Heart right ventricle (tissue), 16 donors: ENCODE measurements around the gene DUSP22. TPM values are rescaled to one million over a fixed set of nuclear protein-coding genes. Genes with fewer than 3 reads are reported as not detected.
"Not testable (repeated sequence)": the region's sequence is repeated elsewhere in the genome, so short reads cannot be mapped to it uniquely, and the experiment has no call there.

Source experiments
- ATAC-seq, 8 donors: fragments of 200-7000 bp; cut with Tn5 transposase; one replicate each; pipeline ENCODE4 v1.9.1; 2020; ENCODE audit warnings: mild to moderate bottlenecking in 8 of 8, moderate library complexity in 8 of 8, moderate number of reproducible peaks in 1 of 8
- DNase-seq, 2 donors: peaks; one replicate each; pipeline ENCODE4 v3.0.0-alpha.2; 2020
- H3K27ac ChIP-seq, 10 donors: fragments of 200-600 bp; sonication (generic) in 2 of 10; one replicate each; pipeline versions ENCODE4 v1.5.0 to v1.8.0; 2020 to 2022; ENCODE audit warnings: mild to moderate bottlenecking in 3 of 10
- H3K27me3 ChIP-seq, 7 donors: fragments of 200-600 bp; one replicate each; pipeline ENCODE4 v1.8.0; 2021 to 2022; ENCODE audit warnings: mild to moderate bottlenecking in 2 of 7
- H3K36me3 ChIP-seq, 9 donors: fragments of 200-600 bp; sonication (generic) in 1 of 9; one replicate each; pipeline versions ENCODE4 v1.5.0 to v1.8.0; 2020 to 2022; ENCODE audit warnings: mild to moderate bottlenecking in 2 of 9
- H3K4me1 ChIP-seq, 9 donors: fragments of 200-600 bp; sonication (generic) in 1 of 9; one replicate each; pipeline versions ENCODE4 v1.5.0 to v1.8.0; 2020 to 2022; ENCODE audit warnings: mild to moderate bottlenecking in 4 of 9
- H3K4me3 ChIP-seq, 10 donors: fragments of 200-600 bp; sonication (generic) in 2 of 10; one replicate each; pipeline versions ENCODE4 v1.5.0 to v1.8.0; 2020 to 2022; ENCODE audit warnings: mild to moderate bottlenecking in 7 of 10, moderate library complexity in 2 of 10
- H3K9me3 ChIP-seq, 11 donors: fragments of 200-600 bp in 10 of 11; sonication (generic) in 2 of 11; one replicate each; pipeline versions ENCODE4 v1.5.0 to v1.8.0; 2013 to 2022; ENCODE audit warnings: mild to moderate bottlenecking in 2 of 11, control low read depth in 1 of 11, moderate library complexity in 1 of 11
- WGBS, 2 donors: extraction: QIAGEN DNeasy Blood & Tissue Kit; methylation state at CpG; one replicate each; pipeline ENCODE4 v1.1.7; 2013; ENCODE audit warnings: inconsistent platforms in 1 of 2; 5-methylcytosine and 5-hydroxymethylcytosine counted together
- intact Hi-C, 10 donors: fragments of 100-400 bp; cut with DNase I; formaldehyde crosslinking; loops; one replicate each; pipeline versions ENCODE4 v1.11.1 to v1.14.2; 2022
- long read RNA-seq, 3 donors: library from polyadenylated mRNA; unstranded; transcript quantifications; one replicate each; pipeline ENCODE4 v2.0.0, GENCODE V29; 2020 to 2021
- polyA plus RNA-seq, 2 donors: library from polyadenylated mRNA; stranded (reverse); fragments of 200-250 nt; gene quantifications; one replicate each; pipeline ENCODE4 v1.2.3, GENCODE V29; 2013
- total RNA-seq, 10 donors: library from RNA; stranded (reverse); fragmentation: NEBNext Ultra II Directional in 3 of 10; extraction: Animal tissue kit (Norgen Biotek cat#: 25700) in 3 of 10; gene quantifications; one replicate each; pipeline versions ENCODE4 v1.2.1 to v1.2.4, GENCODE V29; 2021 to 2023
- TF ChIP-seq, protein P1 (sequence below), 9 donors: fragments of 200-600 bp; sonication (generic) in 2 of 9; IDR thresholded peaks; one replicate each; pipeline versions ENCODE4 v1.5.0 to v1.8.0; 2021 to 2022; ENCODE audit warnings: antibody characterized with exemption in 9 of 9, mild to moderate bottlenecking in 5 of 9, moderate library complexity in 1 of 9
- donor health status: Arrhythmogenic right ventricular cardiomyopathy.
- donor health status: ischemic (EF 13 %, LVEDD 7.1; RV severe dilation, severe dysfunction).
- donor health status: healthy with polysubstance abuse.
- donor health status: DM: no; HTN: yes; CAD: no.
- donor health status: DM: no; HTN: no; CAD: no.
- donor health status: ischemic (EF 25% LVEDD 6.9; RV normal size, moderate dysfunction).
- donor health status: ischemic (EF 25% LVEDD 5.7; RV mildly dilated, moderate dysfunction).
- donor health status: healthy.
- donor health status: DM: yes; HTN: yes; CAD: no.
- donor health status: Ischemic cardiomyopathy.
- donor health status: ischemic (EF 35%, LVEDD 5.7; RV mildly dilated, moderate dysfunction).
- donor health status: nonischemic (EF 11% LVEDD 7.7; RV severe dilation, severe dysfunction).
- donor health status: DM: yes; HTN: yes; CAD: no.
- donor health status: PGD.
- donor health status: ischemic (EF 29% LVEDD 5.4; RV normal size, mild dysfunction).
- donor health status: nonischemic (EF 23%, LVEDD 6.1; RV moderate dilation, normal function).

Gene DUSP22, protein sequence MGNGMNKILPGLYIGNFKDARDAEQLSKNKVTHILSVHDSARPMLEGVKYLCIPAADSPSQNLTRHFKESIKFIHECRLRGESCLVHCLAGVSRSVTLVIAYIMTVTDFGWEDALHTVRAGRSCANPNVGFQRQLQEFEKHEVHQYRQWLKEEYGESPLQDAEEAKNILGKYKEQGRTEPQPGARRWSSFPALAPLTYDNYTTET
- total RNA-seq (10 to 100 TPM; 43.4 to 70.4 (median 52.5) TPM), polyA plus RNA-seq (10 to 100 TPM; 32.0 to 37.1 TPM)
- long read RNA-seq, donor 1, transcript DUSP22-208 (6 exons, 1,166 nt), result minor isoform, 22 of 111 reads
- long read RNA-seq, donor 1, transcript DUSP22-202 (7 exons, 3,098 nt), result major isoform, 51 of 111 reads
- long read RNA-seq, donor 1, transcript DUSP22-201 (8 exons, 1,485 nt), result minor isoform, 5 of 111 reads
- long read RNA-seq, donor 1, partial matches to known transcripts, result 3 of 111 reads
- long read RNA-seq, donor 1, other reads (novel, unspliced or antisense), result 28 of 111 reads
- long read RNA-seq, donor 2, transcript DUSP22-202 (7 exons, 3,098 nt), result major isoform, 67 of 155 reads
- long read RNA-seq, donor 2, transcript DUSP22-208 (6 exons, 1,166 nt), result minor isoform, 29 of 155 reads
- long read RNA-seq, donor 2, transcript DUSP22-201 (8 exons, 1,485 nt), result minor isoform, 14 of 155 reads
- long read RNA-seq, donor 2, partial matches to known transcripts, result 2 of 155 reads
- long read RNA-seq, donor 2, other reads (novel, unspliced or antisense), result 43 of 155 reads
- long read RNA-seq, donor 3, transcript DUSP22-201 (8 exons, 1,485 nt), result minor isoform, 11 of 118 reads
- long read RNA-seq, donor 3, transcript DUSP22-202 (7 exons, 3,098 nt), result major isoform, 37 of 118 reads
- long read RNA-seq, donor 3, transcript DUSP22-208 (6 exons, 1,166 nt), result minor isoform, 14 of 118 reads
- long read RNA-seq, donor 3, partial matches to known transcripts, result 7 of 118 reads
- long read RNA-seq, donor 3, other reads (novel, unspliced or antisense), result 45 of 118 reads

DNA sequence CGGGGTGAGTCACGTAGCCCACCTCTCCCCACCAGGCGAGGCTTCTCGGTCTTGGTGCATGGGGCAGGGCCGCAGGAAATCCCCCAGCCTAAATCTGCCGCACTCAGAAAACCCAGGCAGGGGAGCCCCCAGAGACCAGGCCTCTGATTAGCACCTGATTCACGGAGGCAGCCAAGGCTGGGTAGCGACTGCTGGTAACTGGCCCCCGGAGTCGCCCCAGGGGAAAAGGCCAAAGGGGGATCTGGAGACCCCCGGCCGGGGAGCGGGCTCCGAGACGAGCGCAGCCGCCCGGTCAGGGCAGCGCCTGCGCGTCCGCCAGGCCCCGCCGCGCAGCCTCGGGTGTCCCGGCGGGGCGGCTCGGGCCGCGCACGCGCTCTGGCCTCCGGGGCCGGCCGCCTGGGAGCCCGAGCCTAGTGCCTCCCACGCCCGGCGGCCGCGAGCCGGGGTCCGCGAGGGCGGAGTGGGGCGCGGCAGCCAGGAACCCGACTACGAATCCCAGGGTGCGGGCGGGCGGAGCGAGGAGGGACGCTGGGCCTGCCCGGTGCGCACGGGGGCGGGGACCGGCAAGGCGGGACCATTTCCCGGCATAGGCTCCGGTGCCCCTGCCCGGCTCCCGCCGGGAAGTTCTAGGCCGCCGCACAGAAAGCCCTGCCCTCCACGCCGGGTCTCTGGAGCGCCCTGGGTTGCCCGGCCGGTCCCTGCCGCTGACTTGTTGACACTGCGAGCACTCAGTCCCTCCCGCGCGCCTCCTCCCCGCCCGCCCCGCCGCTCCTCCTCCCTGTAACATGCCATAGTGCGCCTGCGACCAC is at the start of gene DUSP22:
TSS of gene DUSP22 (plus strand) at position 791 of the 809 bp plus-strand sequence. CDS start 53 bp downstream, outside the sequence.
- Histone ChIP-seq H3K9me3 (no peaks in the 10 kb centered on the region), H3K27me3 (peaks cover 0 to 4% (median 0%) of the 10 kb centered on the region in 7 donors), H3K4me3 (peak within 1 kb of the TSS; percentile 51 to 85 (median 71)), H3K27ac (peak within 1 kb of the TSS; percentile 91 to 99 (median 98)), H3K4me1 (peaks cover 0 to 75% (median 24%) of the 10 kb centered on the region in 9 donors), H3K36me3 (no peaks in the 10 kb centered on the region)
- WGBS, 2 donors, result 17 to 23% methylated on average over 84 to 85 of the region's 85 CpGs
- intact Hi-C loops, result loop anchor here in 3 of 10 donors (2.0 to 5.0 kb wide), 3 partner anchors 21 to 95 kb away; no protein-coding TSS in a partner anchor
- TF ChIP-seq, protein P1, sequence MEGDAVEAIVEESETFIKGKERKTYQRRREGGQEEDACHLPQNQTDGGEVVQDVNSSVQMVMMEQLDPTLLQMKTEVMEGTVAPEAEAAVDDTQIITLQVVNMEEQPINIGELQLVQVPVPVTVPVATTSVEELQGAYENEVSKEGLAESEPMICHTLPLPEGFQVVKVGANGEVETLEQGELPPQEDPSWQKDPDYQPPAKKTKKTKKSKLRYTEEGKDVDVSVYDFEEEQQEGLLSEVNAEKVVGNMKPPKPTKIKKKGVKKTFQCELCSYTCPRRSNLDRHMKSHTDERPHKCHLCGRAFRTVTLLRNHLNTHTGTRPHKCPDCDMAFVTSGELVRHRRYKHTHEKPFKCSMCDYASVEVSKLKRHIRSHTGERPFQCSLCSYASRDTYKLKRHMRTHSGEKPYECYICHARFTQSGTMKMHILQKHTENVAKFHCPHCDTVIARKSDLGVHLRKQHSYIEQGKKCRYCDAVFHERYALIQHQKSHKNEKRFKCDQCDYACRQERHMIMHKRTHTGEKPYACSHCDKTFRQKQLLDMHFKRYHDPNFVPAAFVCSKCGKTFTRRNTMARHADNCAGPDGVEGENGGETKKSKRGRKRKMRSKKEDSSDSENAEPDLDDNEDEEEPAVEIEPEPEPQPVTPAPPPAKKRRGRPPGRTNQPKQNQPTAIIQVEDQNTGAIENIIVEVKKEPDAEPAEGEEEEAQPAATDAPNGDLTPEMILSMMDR (IDR thresholded peaks at IDR 0.05), result peak in 1 of 9 donors; percentile 16
- DNase-seq, result peak; percentile 89 to 91
- peak; percentile 84 to 94 (median 88) for ATAC-seq

DNA sequence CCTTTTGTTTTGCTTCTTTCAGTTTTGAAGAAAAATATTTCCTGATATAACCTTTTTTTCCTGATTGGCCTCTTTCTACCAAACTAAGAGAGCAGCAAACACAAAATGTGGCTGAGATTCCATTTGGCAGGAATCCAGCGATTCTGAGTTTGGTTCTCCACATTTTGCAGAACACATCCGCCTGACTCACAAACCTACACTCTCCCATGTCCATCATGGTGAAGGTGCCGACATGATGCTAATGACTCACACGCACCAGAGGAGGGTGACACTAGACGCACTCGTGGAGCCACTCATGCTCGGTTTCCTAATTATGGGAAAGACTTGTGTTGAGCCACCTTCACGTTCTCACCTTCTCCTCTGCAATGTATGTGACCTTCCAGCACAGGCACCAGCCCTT is 45.9 kb upstream of the DUSP22 start:
- intact Hi-C loops, result no loop called here

DNA sequence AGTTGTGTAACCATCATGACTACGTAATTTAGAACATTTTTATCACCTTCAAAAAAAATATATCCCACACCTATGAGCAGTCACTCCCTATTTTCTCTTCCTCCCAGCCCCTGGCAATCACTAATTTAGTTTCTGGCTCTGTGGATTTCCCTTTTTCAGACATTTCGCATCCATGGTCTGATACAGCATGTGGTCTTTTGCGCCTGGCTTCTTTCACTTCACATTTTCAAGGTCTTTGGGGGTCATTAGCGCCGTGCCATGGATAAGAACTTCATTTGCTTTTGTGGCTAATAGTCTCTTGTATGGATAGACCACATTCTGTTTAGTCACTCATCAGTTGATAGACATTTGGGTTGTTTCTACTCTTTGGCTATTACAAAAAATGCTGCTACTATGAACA is 44.9 kb upstream of the DUSP22 start:
- peaks cover 0 to 14% (median 0%) of the 10 kb centered on the region in 11 donors for H3K9me3 ChIP-seq
- DNase-seq, result no peak
- intact Hi-C loops, result no loop called here
- H3K27me3 ChIP-seq, result peaks cover 0 to 10% (median 0%) of the 10 kb centered on the region in 7 donors
- H3K27ac ChIP-seq, result no peak overlapping the region
- no peak for ATAC-seq
- TF ChIP-seq, protein P1 (IDR thresholded peaks at IDR 0.05), result no peak
- H3K36me3 ChIP-seq, result no peaks in the 10 kb centered on the region
- 82 to 83% methylated on average over 5 of the region's 5 CpGs for WGBS, 2 donors
- no peak overlapping the region for H3K4me3 ChIP-seq
- H3K4me1 ChIP-seq, result peaks cover 0 to 2% (median 0%) of the 10 kb centered on the region in 9 donors

More for the DNA sequence above, 45.9 kb upstream of the DUSP22 start:
- H3K4me3 ChIP-seq, result no peak overlapping the region
- no peaks in the 10 kb centered on the region for H3K4me1 ChIP-seq
- no peaks in the 10 kb centered on the region for H3K36me3 ChIP-seq
- H3K27ac ChIP-seq, result no peak overlapping the region
- DNase-seq, result no peak
- peaks cover 0 to 14% (median 0%) of the 10 kb centered on the region in 11 donors for H3K9me3 ChIP-seq
- WGBS, 2 donors, result 45 to 58% methylated on average over 8 of the region's 8 CpGs
- TF ChIP-seq, protein P1 (IDR thresholded peaks at IDR 0.05), result no peak
- peaks cover 0 to 13% (median 3%) of the 10 kb centered on the region in 7 donors for H3K27me3 ChIP-seq
- ATAC-seq, result no peak

DNA sequence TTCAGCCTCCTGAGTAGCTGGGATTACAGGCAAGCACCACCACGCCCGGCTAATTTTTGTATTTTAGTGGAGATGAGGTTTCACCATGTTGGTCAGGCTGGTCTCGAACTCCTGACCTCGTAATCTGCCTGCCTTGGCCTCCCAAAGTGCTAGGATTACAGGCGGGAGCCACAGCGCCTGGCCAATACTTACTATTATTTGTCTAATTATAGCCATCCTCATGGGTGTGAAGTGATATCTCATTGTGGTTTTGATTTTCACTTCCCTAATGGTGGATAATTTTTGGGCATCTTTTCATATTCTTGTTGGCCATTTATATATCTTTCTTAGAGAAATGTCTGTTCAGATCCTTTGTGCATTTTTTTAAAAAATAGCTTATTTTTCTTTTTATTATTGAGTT is 44.2 kb upstream of the DUSP22 start:
- H3K4me3 ChIP-seq, ATAC-seq, DNase-seq, H3K4me1 ChIP-seq, H3K27ac ChIP-seq, intact Hi-C loops, H3K36me3 ChIP-seq: not testable (repeated sequence)
- H3K27me3 ChIP-seq, result peaks cover 0 to 10% (median 0%) of the 10 kb centered on the region in 7 donors
- 85 to 87% methylated on average over 6 of the region's 6 CpGs for WGBS, 2 donors
- peaks cover 0 to 10% (median 0%) of the 10 kb centered on the region in 11 donors for H3K9me3 ChIP-seq
